ENCODE data around the gene SCAPER. TPM values are rescaled to one million over a fixed set of nuclear protein-coding genes. Genes with fewer than 3 reads are reported as not detected.
A peak's percentile ranks its signal among the peaks of the same experiment; 100 is the strongest.

Gene SCAPER
- polyA plus RNA-seq, 2 of the 4 experiments (the other 2 are of a cell fraction): 4.9 to 5.5 TPM

DNA sequence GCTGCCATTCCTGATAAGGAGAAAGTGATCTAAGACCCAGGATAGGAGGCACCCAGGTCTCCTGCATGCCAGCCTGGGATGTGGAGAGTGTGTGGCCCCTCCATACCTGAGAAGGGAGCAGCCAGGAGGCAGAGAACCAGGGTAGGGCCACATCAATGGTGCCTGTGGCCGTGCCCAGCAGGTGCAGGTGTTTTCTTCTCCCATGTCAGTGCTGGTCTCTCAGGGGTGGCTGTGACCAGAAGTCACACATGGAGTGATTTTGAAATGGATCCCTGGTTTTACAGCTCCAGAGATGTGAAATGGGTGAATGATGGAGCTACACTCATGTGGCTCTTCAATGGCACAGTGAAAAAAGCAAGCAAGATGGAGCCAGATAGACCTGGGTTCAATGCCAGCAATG, 571.8 kb downstream of the SCAPER start:
- no peak for TF ChIP-seq ZSCAN20 (CRISPR knock-in tag; IDR thresholded peaks at IDR 0.05)
- TF ChIP-seq NPAS2 (CRISPR knock-in tag; IDR thresholded peaks at IDR 0.05; ENCODE audit: borderline replicate concordance): no peak
- no peak for TF ChIP-seq JUNB (IDR thresholded peaks at IDR 0.05)
- no peak for TF ChIP-seq BHLHE40 (IDR thresholded peaks at IDR 0.05; ENCODE audit: low read depth, low read length)
- TF ChIP-seq GATA3 (IDR thresholded peaks at IDR 0.05; ENCODE audit: borderline replicate concordance): no peak
- TF ChIP-seq HOXB13 (CRISPR knock-in tag; IDR thresholded peaks at IDR 0.05; ENCODE audit: low read depth): no peak
- no peak for TF ChIP-seq NR3C1 (IDR thresholded peaks at IDR 0.05)
- TF ChIP-seq CEBPB (IDR thresholded peaks at IDR 0.05): no peak
- TF ChIP-seq NFE2L2 (conservative IDR thresholded peaks at IDR 0.05; ENCODE audit: low read length): no peak
- no peak for TF ChIP-seq MAX (IDR thresholded peaks at IDR 0.05)
- TF ChIP-seq SREBF2 (IDR thresholded peaks at IDR 0.05): no peak
- TF ChIP-seq RCOR1 (IDR thresholded peaks at IDR 0.05; ENCODE audit: low read depth, low read length): no peak
- TF ChIP-seq FOSL2 (IDR thresholded peaks at IDR 0.05): no peak
- TF ChIP-seq FOSL2 (CRISPR knock-in tag; IDR thresholded peaks at IDR 0.05): no peak
- DNase-seq (ENCODE audit: low read depth in 1 of 2, low spot score in 1 of 2) (no peak), FAIRE-seq (no peak), ATAC-seq (no peak)
- ChIA-PET CTCF (interaction anchor here (0.6 to 5.3 kb wide), 25 partner anchors 10 to 533 kb away, joined by 3 to 39 read pairs (median 4); partner anchors contain the start of gene ETFA), POLR2A (interaction anchor here (1.6 kb wide), 1 partner anchor 22 kb away, joined by 5 read pairs; the partner anchor contains the start of gene ETFA)
- peak overlapping the region; percentile 43 for H3K4me2 ChIP-seq
- 67% methylated on average over 1 of the region's 1 CpG for WGBS (ENCODE audit: missing lambda C conversion rate)
- peaks cover 48% of the 10 kb centered on the region for H3K4me1 ChIP-seq
- peak overlapping the region; percentile 24 to 76; a peak in 5 of 6 replicates for H3K27ac ChIP-seq
- no peak overlapping the region for H3K4me3 ChIP-seq
- no peaks in the 10 kb centered on the region for H3K9me3 ChIP-seq

- no peak for TF ChIP-seq RFX5 (IDR thresholded peaks at IDR 0.05)
- no peak for TF ChIP-seq NPAS2 (CRISPR knock-in tag; IDR thresholded peaks at IDR 0.05; ENCODE audit: borderline replicate concordance)
- no peak for TF ChIP-seq CBX2 (IDR thresholded peaks at IDR 0.05; ENCODE audit: borderline replicate concordance, low read depth)
- TF ChIP-seq HEYL (CRISPR knock-in tag; IDR thresholded peaks at IDR 0.05): no peak
- no peak for TF ChIP-seq ZSCAN20 (CRISPR knock-in tag; IDR thresholded peaks at IDR 0.05)
- TF ChIP-seq SMC3 (IDR thresholded peaks at IDR 0.05): no peak
- TF ChIP-seq EHMT2 (IDR thresholded peaks at IDR 0.05; ENCODE audit: low read depth): no peak
- no peak for TF ChIP-seq CHD2 (IDR thresholded peaks at IDR 0.05; ENCODE audit: low read length, partially characterized antibody)
- no peak for TF ChIP-seq BHLHE40 (IDR thresholded peaks at IDR 0.05; ENCODE audit: low read depth, low read length)
- no peak for TF ChIP-seq HMGXB4 (CRISPR knock-in tag; IDR thresholded peaks at IDR 0.05; ENCODE audit: borderline replicate concordance)
- TF ChIP-seq ZC3H11A (IDR thresholded peaks at IDR 0.05): no peak
- TF ChIP-seq, protein P1, sequence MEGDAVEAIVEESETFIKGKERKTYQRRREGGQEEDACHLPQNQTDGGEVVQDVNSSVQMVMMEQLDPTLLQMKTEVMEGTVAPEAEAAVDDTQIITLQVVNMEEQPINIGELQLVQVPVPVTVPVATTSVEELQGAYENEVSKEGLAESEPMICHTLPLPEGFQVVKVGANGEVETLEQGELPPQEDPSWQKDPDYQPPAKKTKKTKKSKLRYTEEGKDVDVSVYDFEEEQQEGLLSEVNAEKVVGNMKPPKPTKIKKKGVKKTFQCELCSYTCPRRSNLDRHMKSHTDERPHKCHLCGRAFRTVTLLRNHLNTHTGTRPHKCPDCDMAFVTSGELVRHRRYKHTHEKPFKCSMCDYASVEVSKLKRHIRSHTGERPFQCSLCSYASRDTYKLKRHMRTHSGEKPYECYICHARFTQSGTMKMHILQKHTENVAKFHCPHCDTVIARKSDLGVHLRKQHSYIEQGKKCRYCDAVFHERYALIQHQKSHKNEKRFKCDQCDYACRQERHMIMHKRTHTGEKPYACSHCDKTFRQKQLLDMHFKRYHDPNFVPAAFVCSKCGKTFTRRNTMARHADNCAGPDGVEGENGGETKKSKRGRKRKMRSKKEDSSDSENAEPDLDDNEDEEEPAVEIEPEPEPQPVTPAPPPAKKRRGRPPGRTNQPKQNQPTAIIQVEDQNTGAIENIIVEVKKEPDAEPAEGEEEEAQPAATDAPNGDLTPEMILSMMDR (IDR thresholded peaks at IDR 0.05): no peak
- no peak for TF ChIP-seq RCOR1 (IDR thresholded peaks at IDR 0.05; ENCODE audit: low read depth, low read length)
- no peak for TF ChIP-seq KDM1A (IDR thresholded peaks at IDR 0.05; ENCODE audit: low read depth)
- TF ChIP-seq BCL3 (IDR thresholded peaks at IDR 0.05): no peak
- TF ChIP-seq FOXS1 (CRISPR knock-in tag; IDR thresholded peaks at IDR 0.05): no peak
- POLR2A ChIA-PET: interaction anchor here (1.6 kb wide), 1 partner anchor 21 kb away, joined by 5 read pairs; the partner anchor contains the start of gene ETFA
- Histone ChIP-seq H3K4me2 (no peak overlapping the region), H3K4me3 (no peak overlapping the region), H3K27ac (peak overlapping the region in 1 of 2 experiments; percentile 76; a peak in 3 of 6 replicates), H3K9me3 (no peaks in the 10 kb centered on the region), H3K4me1 (peaks cover 50% of the 10 kb centered on the region)
- WGBS (ENCODE audit: missing lambda C conversion rate): 92% methylated on average over 1 of the region's 1 CpG
- CTCF ChIA-PET: interaction anchor here (0.6 to 5.3 kb wide), 15 partner anchors 10 to 534 kb away, joined by 3 to 39 read pairs (median 7); partner anchors contain the start of gene ETFA
- no peak for FAIRE-seq
- ATAC-seq: no peak
- DNase-seq (ENCODE audit: low read depth in 1 of 2, low spot score in 1 of 2): no peak
Measured at GRCh38 chr15:76332796-76333195, 572.3 kb downstream of the SCAPER start.

Measured in A549 (cell line).